Measurements from ENCODE around the gene CPNE4.

Gene CPNE4

GRCh38 chr3:131795390-131796090 lies 239.3 kb downstream of the CPNE4 start:
- no peak for DNase-seq

- DNase-seq, result peak; percentile 32
Measured at GRCh38 chr3:131794766-131795388, 239.9 kb downstream of the CPNE4 start.

GRCh38 chr3:131793870-131794269 lies 240.9 kb downstream of the CPNE4 start:
- DNase-seq, result no peak

DNA sequence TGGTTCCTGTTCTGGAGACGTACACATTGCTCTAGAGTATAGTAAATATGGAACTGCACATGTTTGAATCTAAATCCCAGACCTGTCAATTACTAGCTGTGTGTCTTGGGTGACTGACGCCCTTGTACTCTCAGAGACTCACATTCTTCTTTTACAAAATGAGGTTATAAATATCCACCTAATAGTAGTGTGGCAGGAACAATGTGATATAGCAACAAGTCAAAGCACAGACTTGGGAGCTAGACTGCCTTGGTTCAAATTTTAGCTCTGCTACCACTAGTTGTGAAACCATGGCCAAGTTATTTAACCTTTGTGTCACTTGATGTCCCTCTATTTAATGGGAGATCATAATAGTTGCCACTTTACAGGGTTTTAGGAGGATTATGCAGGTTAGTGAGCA lies 245.6 kb downstream of the CPNE4 start:
- DNase-seq, result no peak

DNA sequence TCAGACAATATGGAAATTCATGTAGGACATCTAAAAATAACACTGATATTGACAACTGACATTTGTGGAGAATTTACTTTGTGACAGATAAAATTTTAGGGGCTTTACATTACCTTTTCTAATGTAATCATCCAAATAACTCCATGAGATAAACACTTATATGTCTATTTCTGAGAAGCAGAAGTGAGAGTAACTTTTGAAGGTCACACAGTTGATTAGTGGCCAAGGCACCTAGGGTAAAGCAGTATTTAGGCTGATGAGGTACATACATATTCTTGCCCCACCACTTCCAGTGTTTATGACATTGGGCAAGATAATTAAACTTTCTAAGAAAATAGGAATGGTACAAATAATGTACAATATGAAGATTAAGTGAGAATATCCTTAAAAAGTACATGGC lies 248.4 kb downstream of the CPNE4 start:
- DNase-seq, result no peak

DNA sequence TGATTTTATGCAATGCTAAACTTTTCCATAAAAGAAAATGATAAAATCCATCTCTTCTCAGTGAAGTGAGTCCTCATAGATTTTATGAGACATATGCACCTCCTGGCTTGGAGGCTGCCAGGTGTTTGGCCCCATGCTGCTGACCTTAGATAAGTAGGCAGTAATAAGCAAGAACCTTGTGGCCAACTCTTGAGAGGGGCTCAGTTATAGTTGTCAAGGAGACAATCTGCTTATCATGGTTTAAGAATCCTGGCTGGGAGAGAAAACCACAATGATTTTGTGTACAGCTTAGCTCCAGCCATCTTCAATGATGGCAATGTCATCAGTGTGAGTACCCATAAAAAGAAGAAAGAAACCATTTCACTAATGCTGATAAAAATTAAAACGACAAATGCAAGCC lies 252.1 kb downstream of the CPNE4 start:
- no peak for DNase-seq

DNA sequence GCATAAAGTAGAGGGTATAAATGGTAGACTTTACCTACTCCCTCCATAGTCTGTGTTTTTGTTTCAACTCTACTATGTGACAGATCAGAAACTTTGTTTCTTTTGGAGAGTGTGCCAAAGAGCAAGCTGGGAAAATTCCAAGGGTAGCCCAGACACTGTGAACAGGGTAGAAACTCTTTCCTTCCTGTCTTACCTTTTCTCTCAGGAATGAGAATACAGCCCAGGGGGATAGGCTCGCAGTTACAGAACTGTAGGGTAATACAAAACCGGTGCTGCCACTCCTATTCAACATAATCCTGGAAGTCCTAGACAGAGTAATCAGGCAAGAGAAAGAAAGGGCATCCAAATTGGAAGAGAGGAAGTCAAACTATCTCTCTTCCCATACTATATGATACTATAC lies 256.3 kb downstream of the CPNE4 start:
- DNase-seq, result no peak

DNA sequence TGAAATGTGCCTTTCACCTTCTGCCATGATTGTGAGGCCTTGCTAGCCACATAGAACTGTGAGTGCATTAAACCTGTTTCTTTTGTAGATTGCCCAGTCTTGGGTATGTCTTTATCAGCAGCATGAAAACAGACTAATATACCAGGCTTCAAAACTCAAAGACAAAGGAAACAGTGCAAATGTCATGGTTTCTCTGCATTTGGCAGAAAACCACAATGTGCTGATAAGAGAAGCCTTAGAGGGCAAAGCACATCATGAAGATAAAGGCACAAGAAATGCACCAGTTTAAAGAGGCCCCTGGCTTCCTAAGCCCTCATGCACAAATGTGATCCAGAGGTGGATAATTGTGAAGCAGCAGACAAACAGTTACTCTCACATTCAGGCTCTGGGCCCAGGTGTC lies 259.2 kb downstream of the CPNE4 start:
- DNase-seq, result no peak

DNA sequence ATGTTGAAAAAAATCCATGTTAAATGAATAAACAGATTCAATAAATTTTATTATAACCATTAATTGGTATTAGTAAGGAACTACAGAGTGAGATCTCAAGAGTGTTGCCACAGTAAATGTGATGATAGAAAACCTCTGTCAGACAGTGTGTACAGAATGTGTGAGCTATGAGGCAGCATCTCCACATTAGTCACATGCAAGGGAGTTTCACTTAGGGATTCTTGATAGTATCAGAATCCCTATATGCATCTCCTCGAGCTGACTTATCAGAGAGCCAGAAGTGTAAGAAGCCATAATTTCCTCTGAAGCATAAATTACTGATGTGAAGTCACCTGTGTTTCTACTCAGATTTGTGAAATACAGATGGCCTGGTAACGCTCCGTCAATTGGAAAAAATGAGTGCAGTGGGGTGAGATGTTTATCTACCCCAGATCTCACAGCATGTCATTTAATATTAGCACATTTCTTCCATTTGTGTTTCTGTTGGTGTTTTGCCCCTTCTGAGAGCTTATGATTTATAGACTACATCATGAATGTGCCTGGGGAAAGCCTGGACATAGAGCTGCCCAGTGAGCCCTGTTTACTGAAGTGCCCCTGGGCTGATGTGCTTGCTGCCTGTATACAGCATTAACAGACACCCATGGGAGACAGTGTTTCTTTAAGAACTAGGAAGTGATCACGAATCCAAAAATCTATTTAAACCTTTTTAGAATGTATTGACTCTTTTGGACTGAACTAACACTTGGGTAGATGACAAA lies 262.4 kb downstream of the CPNE4 start:
- no peak for DNase-seq

GRCh38 chr3:131762981-131763564 lies 271.7 kb downstream of the CPNE4 start:
- no peak for DNase-seq

- DNase-seq, result no peak
Measured at GRCh38 chr3:131756405-131756804, 278.4 kb downstream of the CPNE4 start.

GRCh38 chr3:131755380-131755779 lies 279.4 kb downstream of the CPNE4 start:
- no peak for DNase-seq

DNA sequence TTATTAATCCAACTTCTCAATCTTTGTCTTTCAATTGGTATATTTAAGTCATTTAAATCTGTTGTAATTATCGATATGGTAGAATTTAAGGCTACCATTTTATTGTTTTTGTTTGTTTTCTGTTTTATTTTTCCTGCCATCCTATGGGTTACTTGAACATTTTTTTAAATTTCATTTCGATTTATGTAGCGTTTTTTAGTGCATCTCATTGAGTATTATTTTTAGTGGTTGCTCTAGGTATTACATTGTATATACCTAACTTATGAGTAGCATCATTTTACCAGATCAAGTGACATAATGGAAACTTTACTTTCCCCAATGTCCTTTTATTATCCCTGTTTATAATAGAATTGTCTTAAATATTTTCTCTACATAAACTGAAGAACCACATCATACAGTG lies 284.6 kb downstream of the CPNE4 start:
- DNase-seq, result no peak

DNA sequence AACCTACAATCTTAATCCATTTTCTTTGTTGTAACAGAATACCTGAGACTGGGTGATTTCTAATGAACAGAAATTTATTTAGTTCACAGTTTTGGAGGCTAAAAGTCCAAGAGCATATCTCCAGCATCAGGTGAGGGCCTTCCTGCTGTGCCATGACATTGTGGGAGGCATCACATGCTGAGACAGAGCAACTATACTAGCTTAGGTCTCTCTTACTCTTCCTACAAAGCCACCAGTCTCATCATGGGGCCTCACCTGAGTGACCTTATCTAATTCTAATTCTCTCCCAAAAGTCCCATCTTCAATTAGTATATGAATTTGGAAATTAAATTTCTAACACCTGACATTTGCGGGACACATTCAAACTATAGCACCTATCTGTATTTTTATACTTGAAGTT lies 285.0 kb downstream of the CPNE4 start:
- no peak for DNase-seq

GRCh38 chr3:131747466-131747865 lies 287.3 kb downstream of the CPNE4 start:
- DNase-seq, result no peak

GRCh38 chr3:131744765-131745164 lies 290.0 kb downstream of the CPNE4 start:
- DNase-seq, result no peak

GRCh38 chr3:131743126-131743525 lies 291.7 kb downstream of the CPNE4 start:
- no peak for DNase-seq

- DNase-seq, result no peak
Measured at GRCh38 chr3:131739211-131739610, 295.6 kb downstream of the CPNE4 start.

- DNase-seq, result no peak
Measured at GRCh38 chr3:131738095-131738494, 296.7 kb downstream of the CPNE4 start.

- DNase-seq, result no peak
Measured at GRCh38 chr3:131735544-131735943, 299.3 kb downstream of the CPNE4 start.

- no peak for DNase-seq
Measured at GRCh38 chr3:131735116-131735515, 299.7 kb downstream of the CPNE4 start.

DNA sequence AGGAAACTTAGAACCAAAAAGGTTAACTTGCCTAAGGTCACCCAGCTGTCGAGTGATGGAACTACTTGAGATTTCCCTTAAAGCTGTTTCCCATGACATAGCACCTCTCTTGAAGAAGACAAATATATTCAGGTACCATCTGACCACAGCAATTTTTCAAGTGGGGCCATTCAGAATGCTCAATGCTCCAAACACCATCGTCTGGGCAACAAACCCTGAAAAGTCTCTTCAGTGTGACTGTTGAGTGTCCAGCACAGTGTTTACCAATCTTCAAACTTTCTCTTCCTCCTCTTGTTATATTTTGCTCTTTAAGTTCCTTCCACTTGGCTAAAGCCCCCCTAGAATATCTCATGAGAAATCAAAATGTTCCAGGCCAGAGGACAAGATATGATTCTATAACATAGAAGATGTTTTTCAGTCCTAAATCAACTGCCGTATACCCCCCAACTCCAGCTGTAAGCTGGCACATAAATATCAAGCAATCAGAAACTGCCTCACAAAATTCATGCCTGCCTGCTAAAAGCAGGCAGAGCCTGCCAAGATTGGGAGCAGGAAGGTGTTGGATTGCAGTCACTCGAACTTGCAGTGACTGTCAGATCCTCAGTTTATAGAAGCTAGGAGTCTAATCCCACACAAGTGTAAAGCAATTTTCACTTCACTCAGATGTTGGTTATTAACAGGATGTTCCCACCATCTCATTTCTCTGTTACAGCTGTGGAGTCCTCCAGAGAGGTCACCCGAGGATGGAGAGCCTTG lies 301.6 kb downstream of the CPNE4 start:
- no peak for DNase-seq

DNA sequence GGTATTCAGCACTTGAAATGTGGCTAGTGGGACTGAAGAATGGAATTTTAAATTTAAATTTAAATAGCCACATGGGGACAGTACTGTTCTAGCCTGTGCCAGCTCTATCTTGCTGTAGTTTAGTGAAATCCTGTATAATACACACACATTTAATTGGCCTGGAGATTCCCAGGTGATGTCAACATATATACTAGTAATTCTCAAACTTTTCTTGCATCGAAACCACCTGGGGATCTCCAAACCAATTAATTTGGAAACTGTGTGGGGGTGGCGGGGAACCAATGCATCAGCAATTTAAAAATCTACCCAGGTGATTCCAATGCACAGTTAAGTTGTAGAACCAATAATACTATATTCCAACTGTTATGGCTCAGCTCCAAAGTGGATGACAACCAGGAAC lies 303.1 kb downstream of the CPNE4 start:
- no peak for DNase-seq

Data from NCI-H1092 treated with DMSO at 0.1 percent for 48 hours (cell line).